A673 (cell line): Measurements from ENCODE around the gene SNX8. TPM values are rescaled to one million over a fixed set of nuclear protein-coding genes. Genes with fewer than 3 reads are reported as not detected.

Experiments
- BruUV-seq: library from RNA; stranded (reverse); fragments of 400-500 nt; replicated peaks from 2 replicates; lab custom pipeline; 2021; lab: Mats Ljungman, UMichigan
- CTCF ChIA-PET: fragments of 300-600 bp; sonication (Branson Sonifier 250); formaldehyde crosslinking; loops from one replicate; lab custom pipeline; 2022; ENCODE audit warnings: antibody characterized with exemption; lab: Charles Lee
- POLR2A ChIA-PET: fragments of 300-600 bp; sonication (Branson Sonifier 250); formaldehyde crosslinking; loops from one replicate; lab custom pipeline; 2022; ENCODE audit warnings: antibody characterized with exemption; ENCODE audit not compliant: low non-redundant PET; lab: Charles Lee
- DNase-seq: peaks from one replicate; pipeline ENCODE4 v3.0.0-alpha.2; 2015; ENCODE audit warnings: low spot score
- H3K27ac ChIP-seq: fragments of 200-600 bp; sonication (generic); 2 replicates; pipeline ENCODE4 v1.5.1; 2016; ENCODE audit warnings: mixed run types, low read depth, mild to moderate bottlenecking, mixed read lengths, antibody characterized with exemption, low read length; ENCODE audit not compliant: poor library complexity, severe bottlenecking
- H3K27me3 ChIP-seq: fragments of 200-600 bp; sonication (generic); replicated peaks from 2 replicates; pipeline ENCODE4 v1.6.1; 2017; ENCODE audit warnings: mixed run types, low read depth, mild to moderate bottlenecking, mixed read lengths, antibody characterized with exemption, low read length; ENCODE audit not compliant: insufficient read depth, poor library complexity
- H3K36me3 ChIP-seq: fragments of 200-600 bp; sonication (generic); 2 replicates; pipeline ENCODE4 v1.6.1; 2016; ENCODE audit warnings: mixed run types, mild to moderate bottlenecking, mixed read lengths, antibody characterized with exemption, low read length; ENCODE audit not compliant: insufficient read depth, poor library complexity, severe bottlenecking
- H3K4me1 ChIP-seq: fragments of 200-600 bp; sonication (generic); 2 replicates; pipeline ENCODE4 v1.6.1; 2017; ENCODE audit warnings: mixed run types, mild to moderate bottlenecking, mixed read lengths, antibody characterized with exemption, low read length; ENCODE audit not compliant: insufficient read depth, poor library complexity, severe bottlenecking
- H3K4me3 ChIP-seq: fragments of 200-600 bp; sonication (generic); 2 replicates; pipeline ENCODE4 v1.5.1; 2016; ENCODE audit warnings: low read depth, mixed run types, mild to moderate bottlenecking, mixed read lengths, low read length; ENCODE audit not compliant: poor library complexity, severe bottlenecking
- H3K9me3 ChIP-seq: fragments of 200-600 bp; sonication (generic); 2 replicates; pipeline ENCODE4 v1.6.1; 2016; ENCODE audit warnings: mixed run types, low read depth, mild to moderate bottlenecking, mixed read lengths, antibody characterized with exemption, low read length; ENCODE audit not compliant: poor library complexity, severe bottlenecking
- CTCF ChIP-seq: fragments of 300-800, 200-600 bp; sonication (generic); conservative IDR thresholded peaks from 2 replicates; pipeline ENCODE4 v1.5.1; 2017; ENCODE audit warnings: low read depth, mild to moderate bottlenecking, antibody characterized with exemption, low read length, moderate library complexity, mixed read lengths
- EZH2 ChIP-seq: fragments of 200-600 bp; sonication (generic); IDR thresholded peaks from 2 replicates; pipeline ENCODE4 v1.6.1; 2017; ENCODE audit warnings: borderline replicate concordance, low read depth, mild to moderate bottlenecking, mixed read lengths, antibody characterized with exemption, low read length; ENCODE audit not compliant: poor library complexity, severe bottlenecking
- intact Hi-C: fragments of 100-400 bp; cut with micrococcal nuclease; formaldehyde crosslinking; loops from one replicate; pipeline ENCODE4 v1.10.0; 2022; ENCODE audit not compliant: unreplicated experiment
- total RNA-seq: library from RNA; stranded (reverse); gene quantifications from 2 replicates; pipeline ENCODE4 v1.2.3, GENCODE V29; 2021

SNX8 gene
- total RNA-seq, 1 experiment from 2014 or later, result 42.9 TPM

GRCh38 chr7:2220506-2220905 lies 93.7 kb downstream of the SNX8 start:
- TF ChIP-seq CTCF (no peak), EZH2 (no peak)
- Histone ChIP-seq H3K27ac (no peak overlapping the region), H3K4me1 (no peaks in the 10 kb centered on the region), H3K27me3 (no peaks in the 10 kb centered on the region), H3K4me3 (no peak overlapping the region), H3K9me3 (no peaks in the 10 kb centered on the region), H3K36me3 (peaks cover 51% of the 10 kb centered on the region)
- intact Hi-C loops, result no loop called here
- no TSS peak for BruUV-seq
- ChIA-PET POLR2A (no interaction called here), CTCF (no interaction called here)
- DNase-seq, result no peak

GRCh38 chr7:2220030-2220429 lies 94.2 kb downstream of the SNX8 start:
- no TSS peak for BruUV-seq
- H3K27ac ChIP-seq, result no peak overlapping the region
- ChIA-PET CTCF (no interaction called here), POLR2A (interaction anchor here (0.6 kb wide), 1 partner anchor 833 kb away, joined by 4 read pairs; no protein-coding TSS in a partner anchor)
- no peak overlapping the region for H3K4me3 ChIP-seq
- peaks cover 50% of the 10 kb centered on the region for H3K36me3 ChIP-seq
- no peak for DNase-seq
- no peaks in the 10 kb centered on the region for H3K27me3 ChIP-seq
- H3K9me3 ChIP-seq, result no peaks in the 10 kb centered on the region
- H3K4me1 ChIP-seq, result no peaks in the 10 kb centered on the region
- TF ChIP-seq CTCF (no peak), EZH2 (no peak)
- intact Hi-C loops, result no loop called here

GRCh38 chr7:2219606-2220005 lies 94.6 kb downstream of the SNX8 start:
- ChIA-PET CTCF (interaction anchor here (0.5 to 0.8 kb wide), 2 partner anchors 59 to 1035 kb away, joined by 5 to 8 read pairs; no protein-coding TSS in a partner anchor), POLR2A (interaction anchor here (0.6 kb wide), 1 partner anchor 833 kb away, joined by 4 read pairs; no protein-coding TSS in a partner anchor)
- Histone ChIP-seq H3K27me3 (no peaks in the 10 kb centered on the region), H3K4me3 (no peak overlapping the region), H3K9me3 (no peaks in the 10 kb centered on the region), H3K27ac (no peak overlapping the region), H3K4me1 (no peaks in the 10 kb centered on the region), H3K36me3 (peaks cover 45% of the 10 kb centered on the region)
- DNase-seq, result no peak
- intact Hi-C loops, result no loop called here
- no TSS peak for BruUV-seq
- TF ChIP-seq CTCF, result no peak
- TF ChIP-seq EZH2, result no peak
